Effector CD8-positive, alpha-beta T cell (primary cell): Measurements from ENCODE around the gene LRGUK.
"Not testable (repeated sequence)": the region's sequence is repeated elsewhere in the genome, so short reads cannot be mapped to it uniquely, and the experiment has no call there.

Experiments used
- DNase-seq: peaks from one replicate; lab custom pipeline; 2025; lab: John Stamatoyannopoulos, UW

Gene LRGUK

GRCh38 chr7:134248196-134248595 lies 121.1 kb downstream of the LRGUK start:
- no peak for DNase-seq

GRCh38 chr7:134254311-134254710 lies 127.2 kb downstream of the LRGUK start:
- DNase-seq, result no peak

DNA sequence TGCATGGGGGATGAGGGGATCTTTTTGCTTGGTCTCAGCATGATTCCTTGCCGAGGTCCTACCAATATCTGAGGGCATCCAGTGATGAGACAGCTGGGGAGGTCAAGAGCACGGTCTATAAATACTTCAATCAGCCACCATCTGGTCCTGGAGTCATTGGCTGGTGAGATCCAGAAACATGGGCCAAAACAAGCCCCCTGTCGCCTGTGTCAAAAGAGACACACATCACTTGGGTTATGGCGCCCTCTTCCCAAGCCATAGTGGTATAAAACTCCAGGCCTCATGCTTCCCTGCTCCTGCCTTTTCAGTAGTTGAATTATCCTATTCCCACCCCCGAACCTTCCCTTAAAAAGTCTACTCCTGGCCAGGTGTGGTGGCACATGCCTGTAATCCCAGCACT lies 128.7 kb downstream of the LRGUK start:
- DNase-seq, result no peak

DNA sequence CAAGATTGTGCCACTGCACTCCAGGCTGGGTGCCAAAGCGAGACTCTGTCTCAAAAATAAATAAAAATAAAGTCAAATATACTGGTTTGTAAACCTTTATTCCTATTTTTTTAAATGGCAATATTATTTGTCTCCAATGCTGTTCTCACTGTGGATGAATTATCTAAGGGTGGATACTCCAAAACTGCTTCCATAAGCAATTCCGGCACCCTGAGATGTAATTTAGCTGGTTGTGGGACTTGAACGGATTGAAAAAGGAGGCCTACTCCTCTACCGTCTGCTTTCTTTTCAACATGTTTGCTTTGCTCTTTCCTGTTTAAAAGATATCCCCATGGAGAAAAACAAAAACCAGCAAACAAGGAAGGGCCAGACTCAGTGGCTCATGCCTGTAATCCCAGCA lies 135.2 kb downstream of the LRGUK start:
- DNase-seq, result no peak

DNA sequence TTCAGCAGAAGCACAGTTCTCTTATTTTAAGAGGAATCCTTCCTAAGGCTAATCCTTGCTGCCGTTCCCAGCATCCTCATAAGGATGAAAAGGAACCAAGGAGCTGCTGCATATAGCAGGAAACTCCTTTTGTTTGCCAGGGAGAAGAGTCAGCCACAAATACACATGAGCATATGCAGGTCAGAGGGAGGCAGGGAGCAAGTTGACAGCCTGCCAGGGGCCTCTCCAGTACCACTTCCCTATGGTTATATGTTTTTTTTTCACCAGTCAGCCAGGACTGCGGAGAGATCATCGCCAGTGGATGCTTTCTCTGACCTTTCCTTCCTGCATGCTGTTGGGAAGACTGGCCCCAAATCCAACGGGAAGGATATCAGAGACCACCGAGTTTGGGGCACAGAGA lies 149.8 kb downstream of the LRGUK start:
- DNase-seq, result no peak

DNA sequence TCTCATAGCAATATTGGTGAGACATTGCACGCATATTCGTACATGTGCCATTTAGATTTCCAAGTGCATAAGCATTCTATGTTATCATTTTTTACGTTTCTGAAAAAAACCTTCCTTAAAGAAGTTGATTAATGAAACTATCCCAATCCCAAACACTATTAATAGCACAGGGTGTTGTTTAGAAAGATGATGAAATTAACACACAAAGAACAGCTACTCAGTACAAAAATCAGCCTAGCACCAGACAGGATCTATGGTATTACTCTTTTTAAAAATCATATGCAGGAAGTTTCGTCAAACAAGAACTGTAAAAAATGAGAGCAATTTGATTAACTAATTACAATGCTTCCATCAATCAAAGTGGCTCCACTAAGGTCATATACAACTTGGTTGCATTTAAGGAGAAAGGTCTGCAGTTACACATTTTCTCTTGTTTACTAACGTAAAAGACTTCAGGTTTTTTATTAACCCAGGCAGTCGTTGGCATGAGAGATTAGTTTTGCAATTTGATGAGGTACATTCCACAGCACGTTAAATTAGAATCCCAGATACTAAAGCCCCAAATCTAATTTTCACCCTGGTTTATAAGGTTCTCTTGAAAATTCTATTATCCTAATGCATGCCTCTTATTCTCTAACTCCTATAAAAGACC lies 151.5 kb downstream of the LRGUK start:
- DNase-seq, result no peak

GRCh38 chr7:134279336-134279735 lies 152.2 kb downstream of the LRGUK start:
- no peak for DNase-seq

- DNase-seq, result no peak
Measured at GRCh38 chr7:134279898-134280297, 152.8 kb downstream of the LRGUK start.

GRCh38 chr7:134280508-134280907 lies 153.4 kb downstream of the LRGUK start:
- DNase-seq, result no peak

- DNase-seq, result no peak
Measured at GRCh38 chr7:134284011-134284410, 156.9 kb downstream of the LRGUK start.

- DNase-seq, result no peak
Measured at GRCh38 chr7:134284952-134285351, 157.8 kb downstream of the LRGUK start.

GRCh38 chr7:134287916-134288659 lies 160.9 kb downstream of the LRGUK start:
- DNase-seq, result no peak

DNA sequence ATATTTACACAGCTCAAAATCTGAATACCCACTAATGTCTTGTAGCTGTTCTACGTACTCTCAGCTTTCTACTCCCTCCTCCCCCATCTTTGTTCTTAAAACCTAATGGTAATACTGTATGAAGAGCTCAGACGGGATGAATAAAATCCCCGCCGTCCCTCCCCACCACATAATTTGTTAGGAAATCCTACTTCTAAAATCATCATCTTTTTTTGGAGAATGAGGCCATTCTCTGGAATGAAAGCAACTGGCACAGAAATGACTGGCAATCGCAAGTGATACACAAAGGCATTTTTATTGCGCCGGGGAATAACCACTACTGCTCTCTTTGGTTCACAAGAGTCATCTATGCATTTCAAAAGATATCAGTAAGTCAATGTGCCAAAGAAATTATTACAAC lies 162.3 kb downstream of the LRGUK start:
- no peak for DNase-seq

DNA sequence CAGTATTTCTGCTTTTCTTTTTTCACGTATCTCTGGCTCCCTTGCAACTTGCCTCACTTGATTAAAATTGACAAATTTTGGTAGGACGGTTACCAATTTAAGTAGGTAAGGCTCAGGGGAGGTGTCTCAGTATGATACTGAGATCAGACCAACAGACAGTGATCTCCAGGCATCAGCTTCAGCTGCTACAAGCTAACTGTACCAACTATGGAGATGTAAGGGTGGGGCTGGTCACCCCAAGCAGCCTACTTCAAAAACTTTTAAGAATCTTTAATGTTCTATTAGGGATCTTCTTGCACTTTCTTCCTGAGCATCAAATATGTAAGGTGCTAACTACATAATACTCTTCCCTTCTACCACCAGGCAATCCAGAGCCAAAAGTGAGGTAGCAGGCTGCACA lies 162.7 kb downstream of the LRGUK start:
- DNase-seq, result no peak

GRCh38 chr7:134290286-134290685 lies 163.1 kb downstream of the LRGUK start:
- DNase-seq, result no peak

DNA sequence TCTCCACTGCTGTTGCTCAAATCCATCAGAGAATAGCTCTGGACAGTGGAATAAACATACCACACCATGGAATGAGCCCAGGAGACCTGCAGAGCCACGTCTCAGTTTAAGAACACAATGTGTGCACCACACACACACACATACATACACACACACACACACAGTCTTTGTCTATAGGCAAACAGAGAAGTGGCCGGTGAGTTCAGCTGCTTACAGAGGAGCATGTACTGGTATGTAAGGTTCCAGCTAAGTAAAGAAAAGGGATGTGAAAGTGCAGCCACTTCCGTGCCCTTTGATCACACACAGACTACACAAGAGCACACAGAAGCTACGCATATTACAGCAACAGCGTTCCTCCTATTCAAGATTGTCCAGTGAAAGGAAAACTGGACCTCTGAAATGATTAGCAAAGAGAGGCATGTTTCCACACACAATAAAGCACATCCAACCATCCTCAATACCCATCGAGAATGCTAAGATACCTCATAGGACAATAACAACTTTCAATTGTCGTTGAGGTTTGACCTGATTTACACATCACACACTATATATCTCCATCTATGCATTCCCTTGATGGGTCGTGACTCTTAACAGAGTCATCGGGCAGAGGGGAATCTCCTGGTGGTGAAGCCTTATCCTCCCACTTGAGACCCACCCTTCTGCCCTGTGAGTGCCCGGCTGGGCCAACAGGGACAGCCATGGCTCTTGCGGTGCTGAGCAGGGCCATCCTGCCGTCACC lies 166.0 kb downstream of the LRGUK start:
- no peak for DNase-seq

DNA sequence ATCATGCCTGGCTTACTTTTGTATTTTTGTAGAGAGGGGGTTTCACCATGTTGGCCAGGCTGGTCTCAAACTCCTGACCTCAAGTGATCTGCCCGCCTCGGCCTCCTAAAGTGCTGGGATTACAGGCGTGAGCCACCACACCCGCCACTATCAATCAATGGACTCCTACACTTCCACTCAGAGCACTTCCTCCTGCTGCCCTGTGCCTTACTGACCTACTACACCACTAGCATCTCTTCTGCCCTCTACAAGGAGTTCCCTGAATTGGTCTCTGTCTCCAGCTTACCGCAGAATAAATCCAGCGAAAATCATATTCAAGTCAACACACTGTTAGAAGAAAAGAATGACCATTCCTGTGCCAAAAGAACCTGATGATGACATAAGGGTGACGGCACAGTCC lies 168.8 kb downstream of the LRGUK start:
- not testable (repeated sequence) for DNase-seq

- DNase-seq, result no peak
Measured at GRCh38 chr7:134297489-134297888, 170.3 kb downstream of the LRGUK start.

GRCh38 chr7:134298902-134299683 lies 172.0 kb downstream of the LRGUK start:
- DNase-seq, result no peak

GRCh38 chr7:134300988-134301387 lies 173.8 kb downstream of the LRGUK start:
- DNase-seq, result no peak

GRCh38 chr7:134301592-134301991 lies 174.5 kb downstream of the LRGUK start:
- DNase-seq, result no peak

GRCh38 chr7:134302120-134302519 lies 175.0 kb downstream of the LRGUK start:
- no peak for DNase-seq
